CD4-positive, alpha-beta T cell (primary cell): ENCODE data around the gene TENM4. TPM values are rescaled to one million over a fixed set of nuclear protein-coding genes. Genes with fewer than 3 reads are reported as not detected.

Source experiments
- ATAC-seq: fragments of 200-7000 bp; cut with Tn5 transposase; one replicate; pipeline ENCODE4 v1.10.0; 2022; ENCODE audit warnings: mild to moderate bottlenecking; ENCODE audit not compliant: poor library complexity
- CTCF ChIA-PET: fragments of 350-600 bp; sonication (Branson Sonifier 250); formaldehyde crosslinking; loops from one replicate; lab custom pipeline; 2021; ENCODE audit warnings: antibody characterized with exemption, inconsistent platforms; lab: Charles Lee
- POLR2A ChIA-PET: fragments of 350-600 bp; sonication (Branson Sonifier 250); formaldehyde crosslinking; loops from one replicate; lab custom pipeline; 2021; ENCODE audit warnings: antibody characterized with exemption, inconsistent platforms; lab: Charles Lee
- DNase-seq, 14 experiments: peaks; one replicate each; pipeline ENCODE4 v3.0.0-alpha.2; 2013 to 2020; ENCODE audit warnings: mixed read lengths in 2 of 14
- H3K27ac ChIP-seq, 2 donors: one replicate each; pipeline versions ENCODE4 v1.5.1 to v1.7.0; 2013; ENCODE audit warnings: low read length in 2 of 2, low read depth in 1 of 2, mild to moderate bottlenecking in 1 of 2
- H3K27me3 ChIP-seq, 2 experiments: 1 replicate in 1 of 2; 2 replicates in 1 of 2; pipeline versions ENCODE4 v1.6.1 to v1.7.0; 2013; ENCODE audit warnings: low read length in 2 of 2, control low read depth in 1 of 2, mild to moderate bottlenecking in 1 of 2, moderate library complexity in 1 of 2; ENCODE audit not compliant: insufficient read depth in 2 of 2, control insufficient read depth in 1 of 2
- H3K36me3 ChIP-seq: one replicate; pipeline ENCODE4 v1.6.1; 2013; ENCODE audit warnings: low read length, control low read depth; ENCODE audit not compliant: insufficient read depth
- H3K4me1 ChIP-seq: one replicate; pipeline ENCODE4 v1.6.1; 2013; ENCODE audit warnings: low read length, control low read depth; ENCODE audit not compliant: insufficient read depth
- H3K4me3 ChIP-seq: one replicate; pipeline ENCODE4 v1.5.1; 2013; ENCODE audit warnings: mild to moderate bottlenecking, low read length, moderate library complexity
- H3K9me3 ChIP-seq, 2 experiments: 1 replicate in 1 of 2; 2 replicates in 1 of 2; pipeline versions ENCODE4 v1.6.1 to v1.7.0; 2013; ENCODE audit warnings: low read length in 2 of 2, mild to moderate bottlenecking in 2 of 2, control low read depth in 1 of 2, moderate library complexity in 1 of 2; ENCODE audit not compliant: control insufficient read depth in 1 of 2, insufficient read depth in 1 of 2
- H3K27ac Mint-ChIP-seq: one replicate; pipeline ENCODE4 v1.8.0; 2020; ENCODE audit warnings: mixed read lengths
- H3K27me3 Mint-ChIP-seq: one replicate; pipeline ENCODE4 v1.8.0; 2021; ENCODE audit warnings: mixed read lengths
- H3K36me3 Mint-ChIP-seq: one replicate; pipeline ENCODE4 v1.8.0; 2021; ENCODE audit warnings: low read depth, mixed read lengths
- H3K4me1 Mint-ChIP-seq: one replicate; pipeline ENCODE4 v1.8.0; 2021; ENCODE audit warnings: low read depth, mixed read lengths
- H3K4me3 Mint-ChIP-seq: one replicate; pipeline ENCODE4 v1.8.0; 2020; ENCODE audit warnings: mild to moderate bottlenecking, mixed read lengths
- H3K9me3 Mint-ChIP-seq: one replicate; pipeline ENCODE4 v1.8.0; 2020; ENCODE audit warnings: mixed read lengths
- intact Hi-C, 2 experiments: fragments of 100-400 bp; cut with DNase I in 1 of 2; cut with micrococcal nuclease in 1 of 2; formaldehyde crosslinking; loops; one replicate each; pipeline versions ENCODE4 v1.15.1 to v1.9.0; 2023 to 2025; cut with DNase I, micrococcal nuclease
- total RNA-seq, 174 experiments: library from RNA in 2 of 174; stranded (reverse) in 2 of 174; gene quantifications; one replicate each; pipeline ENCODE4 v1.2.3 and lab custom pipeline; 2021 to 2026
- TF ChIP-seq, protein P1 (sequence below): fragments of 200-600 bp; IDR thresholded peaks from one replicate; pipeline ENCODE4 v1.8.0; 2022; ENCODE audit warnings: antibody characterized with exemption, mild to moderate bottlenecking

Gene TENM4
- total RNA-seq, 2 experiments from 2014 or later = 0.22 to 0.31 TPM

DNA sequence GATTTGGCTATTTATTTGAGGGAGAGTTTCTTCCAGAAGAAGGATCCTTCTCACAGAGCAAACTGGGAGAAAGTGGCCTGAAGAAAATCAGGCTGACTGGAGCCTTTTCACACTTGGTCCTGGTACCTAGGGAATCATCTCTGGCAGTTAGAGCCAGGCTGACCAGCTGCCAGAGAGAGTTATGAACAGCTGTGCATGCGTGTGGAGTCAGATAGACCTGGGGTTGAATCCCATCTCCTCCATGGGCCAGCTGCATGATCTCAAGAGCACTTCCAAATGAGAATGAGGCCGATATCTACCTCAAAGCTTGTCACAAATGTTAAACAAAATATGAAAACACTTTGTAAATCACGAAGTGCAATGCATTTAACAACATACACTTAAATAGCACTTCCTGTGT is 390.0 kb downstream of the TENM4 start:
- Histone ChIP-seq H3K27ac (no peak overlapping the region), H3K4me1 (no peaks in the 10 kb centered on the region), H3K27me3 (no peaks in the 10 kb centered on the region), H3K4me3 (no peak overlapping the region), H3K36me3 (no peaks in the 10 kb centered on the region), H3K9me3 (no peaks in the 10 kb centered on the region)
- ATAC-seq (no peak), DNase-seq (no peak)
- H3K36me3 Mint-ChIP-seq = no peaks in the 10 kb centered on the region
- TF ChIP-seq, protein P1, sequence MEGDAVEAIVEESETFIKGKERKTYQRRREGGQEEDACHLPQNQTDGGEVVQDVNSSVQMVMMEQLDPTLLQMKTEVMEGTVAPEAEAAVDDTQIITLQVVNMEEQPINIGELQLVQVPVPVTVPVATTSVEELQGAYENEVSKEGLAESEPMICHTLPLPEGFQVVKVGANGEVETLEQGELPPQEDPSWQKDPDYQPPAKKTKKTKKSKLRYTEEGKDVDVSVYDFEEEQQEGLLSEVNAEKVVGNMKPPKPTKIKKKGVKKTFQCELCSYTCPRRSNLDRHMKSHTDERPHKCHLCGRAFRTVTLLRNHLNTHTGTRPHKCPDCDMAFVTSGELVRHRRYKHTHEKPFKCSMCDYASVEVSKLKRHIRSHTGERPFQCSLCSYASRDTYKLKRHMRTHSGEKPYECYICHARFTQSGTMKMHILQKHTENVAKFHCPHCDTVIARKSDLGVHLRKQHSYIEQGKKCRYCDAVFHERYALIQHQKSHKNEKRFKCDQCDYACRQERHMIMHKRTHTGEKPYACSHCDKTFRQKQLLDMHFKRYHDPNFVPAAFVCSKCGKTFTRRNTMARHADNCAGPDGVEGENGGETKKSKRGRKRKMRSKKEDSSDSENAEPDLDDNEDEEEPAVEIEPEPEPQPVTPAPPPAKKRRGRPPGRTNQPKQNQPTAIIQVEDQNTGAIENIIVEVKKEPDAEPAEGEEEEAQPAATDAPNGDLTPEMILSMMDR = no peak
- ChIA-PET CTCF (no interaction called here), POLR2A (no interaction called here)
- H3K4me1 Mint-ChIP-seq = no peaks in the 10 kb centered on the region
- H3K27me3 Mint-ChIP-seq = peaks cover 32% of the 10 kb centered on the region
- H3K9me3 Mint-ChIP-seq = no peaks in the 10 kb centered on the region
- intact Hi-C loops = no loop called here
- H3K4me3 Mint-ChIP-seq = no peak overlapping the region
- no peak overlapping the region for H3K27ac Mint-ChIP-seq

DNA sequence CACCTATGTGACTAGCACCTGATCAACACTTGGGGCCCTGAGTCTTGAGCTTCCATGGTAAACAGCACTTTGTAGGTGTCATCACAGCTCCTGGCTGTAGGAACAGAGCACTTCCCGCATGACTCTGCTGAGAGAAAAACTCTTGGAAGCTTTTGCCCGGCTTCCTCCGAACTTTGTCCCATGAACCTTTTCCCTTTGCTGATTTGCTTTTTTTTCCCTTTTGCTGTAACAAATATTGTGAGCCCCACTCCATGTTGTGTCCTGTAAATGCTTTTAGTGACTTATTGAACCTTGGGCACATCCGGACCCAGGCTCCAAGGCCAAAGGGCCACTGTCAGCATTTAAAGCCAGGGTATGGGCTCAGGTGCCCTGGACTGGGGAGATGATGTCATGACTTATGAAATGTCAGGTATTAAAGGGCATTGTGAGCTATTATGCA is 391.1 kb downstream of the TENM4 start:
- Mint-ChIP-seq H3K9me3 (no peaks in the 10 kb centered on the region), H3K27ac (no peak overlapping the region), H3K4me1 (no peaks in the 10 kb centered on the region), H3K27me3 (peaks cover 32% of the 10 kb centered on the region), H3K4me3 (no peak overlapping the region), H3K36me3 (no peaks in the 10 kb centered on the region)
- no peak overlapping the region for H3K4me3 ChIP-seq
- TF ChIP-seq, protein P1 = no peak
- H3K27ac ChIP-seq = no peak overlapping the region
- POLR2A ChIA-PET = no interaction called here
- no peak for DNase-seq
- no peaks in the 10 kb centered on the region for H3K27me3 ChIP-seq
- no peaks in the 10 kb centered on the region for H3K36me3 ChIP-seq
- ATAC-seq = no peak
- CTCF ChIA-PET = interaction anchor here (0.6 kb wide), 1 partner anchor 115 kb away, joined by 5 read pairs; no protein-coding TSS in a partner anchor
- H3K9me3 ChIP-seq = no peaks in the 10 kb centered on the region
- no peaks in the 10 kb centered on the region for H3K4me1 ChIP-seq
- intact Hi-C loops = no loop called here

DNA sequence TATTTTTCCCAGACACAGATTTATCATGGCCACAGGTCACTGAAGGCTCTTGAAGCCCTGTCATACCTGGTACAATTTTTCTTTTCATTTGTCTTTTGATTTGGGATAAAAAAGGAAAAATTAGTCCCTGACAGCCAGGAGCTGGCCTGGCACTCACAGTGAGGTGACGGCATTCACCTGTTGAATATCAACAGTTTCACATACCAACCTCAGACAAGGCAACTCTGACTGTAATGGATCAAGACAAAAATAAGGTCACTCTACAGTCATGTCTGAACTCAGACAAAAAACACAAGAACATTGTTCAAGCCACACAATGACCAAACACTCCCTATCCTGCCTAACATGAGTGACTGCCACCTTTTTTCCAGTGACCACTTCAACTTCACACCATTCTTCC is 392.9 kb downstream of the TENM4 start:
- Histone ChIP-seq H3K36me3 (no peaks in the 10 kb centered on the region), H3K27me3 (peaks cover 3 to 8% of the 10 kb centered on the region in 2 experiments), H3K4me1 (no peaks in the 10 kb centered on the region), H3K27ac (no peak overlapping the region), H3K9me3 (no peaks in the 10 kb centered on the region), H3K4me3 (no peak overlapping the region)
- DNase-seq = no peak
- Mint-ChIP-seq H3K4me1 (no peaks in the 10 kb centered on the region), H3K9me3 (no peaks in the 10 kb centered on the region), H3K36me3 (no peaks in the 10 kb centered on the region), H3K27ac (no peak overlapping the region), H3K27me3 (peaks cover 28% of the 10 kb centered on the region), H3K4me3 (no peak overlapping the region)
- intact Hi-C loops = no loop called here
- no peak for ATAC-seq
- CTCF ChIA-PET = no interaction called here
- TF ChIP-seq, protein P1 = no peak
- POLR2A ChIA-PET = no interaction called here
